ENCODE measurements around the gene MIF.

DNA sequence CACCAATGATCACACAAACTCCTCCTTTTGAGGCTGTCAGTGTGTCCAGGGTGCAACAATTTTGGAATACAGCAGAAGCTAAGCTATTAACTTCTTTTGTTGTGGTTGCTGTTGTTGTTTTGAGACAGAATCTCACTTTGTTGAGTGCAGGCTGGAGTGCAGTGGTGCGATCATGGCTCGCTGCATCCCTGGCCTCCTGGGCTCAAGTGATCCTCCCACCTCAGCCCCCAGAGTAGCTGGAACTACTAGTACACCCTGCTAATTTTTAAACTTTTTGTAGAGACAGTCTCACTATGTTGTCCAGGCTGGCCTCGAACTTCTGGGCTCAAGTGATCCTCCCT is 44.8 kb downstream of the MIF start:
- TF ChIP-seq, protein P1, sequence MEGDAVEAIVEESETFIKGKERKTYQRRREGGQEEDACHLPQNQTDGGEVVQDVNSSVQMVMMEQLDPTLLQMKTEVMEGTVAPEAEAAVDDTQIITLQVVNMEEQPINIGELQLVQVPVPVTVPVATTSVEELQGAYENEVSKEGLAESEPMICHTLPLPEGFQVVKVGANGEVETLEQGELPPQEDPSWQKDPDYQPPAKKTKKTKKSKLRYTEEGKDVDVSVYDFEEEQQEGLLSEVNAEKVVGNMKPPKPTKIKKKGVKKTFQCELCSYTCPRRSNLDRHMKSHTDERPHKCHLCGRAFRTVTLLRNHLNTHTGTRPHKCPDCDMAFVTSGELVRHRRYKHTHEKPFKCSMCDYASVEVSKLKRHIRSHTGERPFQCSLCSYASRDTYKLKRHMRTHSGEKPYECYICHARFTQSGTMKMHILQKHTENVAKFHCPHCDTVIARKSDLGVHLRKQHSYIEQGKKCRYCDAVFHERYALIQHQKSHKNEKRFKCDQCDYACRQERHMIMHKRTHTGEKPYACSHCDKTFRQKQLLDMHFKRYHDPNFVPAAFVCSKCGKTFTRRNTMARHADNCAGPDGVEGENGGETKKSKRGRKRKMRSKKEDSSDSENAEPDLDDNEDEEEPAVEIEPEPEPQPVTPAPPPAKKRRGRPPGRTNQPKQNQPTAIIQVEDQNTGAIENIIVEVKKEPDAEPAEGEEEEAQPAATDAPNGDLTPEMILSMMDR (IDR thresholded peaks at IDR 0.05) = no peak
- TF ChIP-seq EP300 (IDR thresholded peaks at IDR 0.05) (no peak), POLR2A (IDR thresholded peaks at IDR 0.05) (no peak)

Measured in stomach (tissue), 4 donors.